H1 (cell line): ENCODE data around the gene GFRAL. TPM values are rescaled to one million over a fixed set of nuclear protein-coding genes. Genes with fewer than 3 reads are reported as not detected.

ENCODE experiments used
- CTCF ChIA-PET: fragments of 300-600 bp; sonication (Branson Sonifier 250); formaldehyde crosslinking; loops from one replicate; lab custom pipeline; 2021; ENCODE audit not compliant: partially characterized antibody; lab: Charles Lee
- POLR2A ChIA-PET: fragments of 300-600 bp; sonication (Branson Sonifier 250); formaldehyde crosslinking; loops from one replicate; lab custom pipeline; 2021; ENCODE audit warnings: inconsistent platforms; ENCODE audit not compliant: partially characterized antibody; lab: Charles Lee
- DNase-seq, 2 experiments: peaks; one replicate each; pipeline versions ENCODE4 v3.0.0 to v3.0.0-alpha.2; 2010 to 2022; ENCODE audit warnings: low spot score in 2 of 2, low read depth in 1 of 2, mixed read lengths in 1 of 2
- FAIRE-seq: peaks from 2 replicates; lab custom pipeline; 2011; peaks lifted over from hg19 to GRCh38; lab: Jason Lieb, UNC
- H2AFZ ChIP-seq: 2 replicates; pipeline ENCODE4 v1.8.1; 2012; ENCODE audit warnings: low read length, inconsistent platforms
- H2AK5ac ChIP-seq: 2 replicates; pipeline ENCODE4 v1.6.1; 2013; ENCODE audit warnings: low read depth, low read length
- H2BK120ac ChIP-seq: replicated peaks from 2 replicates; pipeline ENCODE3; 2013; ENCODE audit warnings: low read depth, low read length, inconsistent platforms
- H2BK12ac ChIP-seq: 2 replicates; pipeline ENCODE4 v1.6.1; 2013; ENCODE audit warnings: low read depth, low read length
- H2BK15ac ChIP-seq: 2 replicates; pipeline ENCODE4 v1.6.1; 2013; ENCODE audit warnings: low read length
- H2BK20ac ChIP-seq: 2 replicates; pipeline ENCODE4 v1.6.1; 2013; ENCODE audit warnings: low read length
- H2BK5ac ChIP-seq: 2 replicates; pipeline ENCODE4 v1.6.1; 2013; ENCODE audit warnings: low read depth, low read length
- H3K14ac ChIP-seq: 2 replicates; pipeline ENCODE4 v1.6.1; 2013; ENCODE audit warnings: inconsistent platforms; ENCODE audit not compliant: insufficient read length
- H3K18ac ChIP-seq: 2 replicates; pipeline ENCODE4 v1.6.1; 2013; ENCODE audit warnings: low read length; ENCODE audit errors: extremely low read depth
- H3K23ac ChIP-seq: 2 replicates; pipeline ENCODE4 v1.6.1; 2013; ENCODE audit warnings: inconsistent platforms; ENCODE audit not compliant: insufficient read length
- H3K23me2 ChIP-seq: 2 replicates; pipeline ENCODE4 v1.6.1; 2013; ENCODE audit warnings: low read depth, low read length
- H3K27ac ChIP-seq: 2 replicates; pipeline ENCODE4 v1.6.1; 2011; ENCODE audit warnings: low read depth, low read length, inconsistent platforms
- H3K27me3 ChIP-seq, 4 experiments: replicated peaks in 1 of 4; 1 replicate in 1 of 4; 2 replicates in 3 of 4; pipeline versions ENCODE4 v1.6.1 to v1.8.1; 2011 to 2013; ENCODE audit warnings: low read length in 3 of 4, mild to moderate bottlenecking in 3 of 4, inconsistent platforms in 2 of 4, mixed read lengths in 2 of 4, moderate library complexity in 1 of 4; ENCODE audit not compliant: control insufficient read depth in 3 of 4, insufficient read depth in 3 of 4; ENCODE audit errors: extremely low read depth in 1 of 4
- H3K36me3 ChIP-seq, 4 experiments: 2 replicates each; pipeline versions ENCODE4 v1.6.1 to v1.8.1; 2011 to 2013; ENCODE audit warnings: mild to moderate bottlenecking in 4 of 4, low read length in 3 of 4, moderate library complexity in 2 of 4, control low read depth in 1 of 4, inconsistent platforms in 1 of 4; ENCODE audit not compliant: insufficient read depth in 4 of 4, control insufficient read depth in 2 of 4
- H3K4ac ChIP-seq: replicated peaks from 2 replicates; pipeline ENCODE3; 2013; ENCODE audit warnings: low read length, low read depth, mixed read lengths, inconsistent platforms; ENCODE audit not compliant: insufficient read length
- H3K4me1 ChIP-seq, 4 experiments: replicated peaks in 1 of 4; 1 replicate in 1 of 4; 2 replicates in 3 of 4; pipeline versions ENCODE4 v1.6.1 to v1.8.1; 2011 to 2013; ENCODE audit warnings: low read length in 3 of 4, inconsistent platforms in 2 of 4, mixed read lengths in 1 of 4; ENCODE audit not compliant: insufficient read depth in 4 of 4, control insufficient read depth in 3 of 4
- H3K4me2 ChIP-seq, 2 experiments: 2 replicates each; pipeline versions ENCODE4 v1.6.1 to v1.8.1; 2011 to 2013; ENCODE audit warnings: low read depth in 2 of 2, low read length in 2 of 2, control low read depth in 1 of 2, inconsistent platforms in 1 of 2, mild to moderate bottlenecking in 1 of 2; ENCODE audit not compliant: insufficient read depth in 1 of 2
- H3K4me3 ChIP-seq, 4 experiments: fragments of 200-600, 300-600 bp in 1 of 4; sonication (generic), shearing (Covaris generic), sonication (Bioruptor Twin) in 1 of 4; 2 replicates each; pipeline versions ENCODE4 v1.5.1 to v1.8.1; 2011 to 2016; ENCODE audit warnings: low read length in 4 of 4, low read depth in 3 of 4, control low read depth in 2 of 4, inconsistent platforms in 2 of 4, mild to moderate bottlenecking in 2 of 4, mixed read lengths in 1 of 4, moderate library complexity in 1 of 4; ENCODE audit not compliant: insufficient read depth in 2 of 4; ENCODE audit errors: extremely low read depth in 1 of 4
- H3K56ac ChIP-seq: replicated peaks from 2 replicates; pipeline ENCODE3; 2013; ENCODE audit warnings: low read depth, mild to moderate bottlenecking, mixed read lengths, low read length, inconsistent platforms; ENCODE audit not compliant: insufficient read length
- H3K79me1 ChIP-seq: 2 replicates; pipeline ENCODE4 v1.6.1; 2013; ENCODE audit warnings: low read depth, low read length, control low read depth
- H3K79me2 ChIP-seq, 2 experiments: 2 replicates each; pipeline versions ENCODE4 v1.6.1 to v1.8.1; 2012 to 2013; ENCODE audit warnings: low read length in 2 of 2, mild to moderate bottlenecking in 2 of 2, inconsistent platforms in 1 of 2; ENCODE audit not compliant: insufficient read depth in 2 of 2, control insufficient read depth in 1 of 2
- H3K9ac ChIP-seq, 4 experiments: replicated peaks in 1 of 4; 1 replicate in 1 of 4; 2 replicates in 3 of 4; pipeline versions ENCODE4 v1.6.1 to v1.8.1; 2011 to 2013; ENCODE audit warnings: low read depth in 3 of 4, low read length in 3 of 4, control low read depth in 2 of 4, mild to moderate bottlenecking in 2 of 4, moderate library complexity in 2 of 4, inconsistent platforms in 1 of 4; ENCODE audit errors: extremely low read depth in 1 of 4
- H3K9me3 ChIP-seq, 2 experiments: 2 replicates each; pipeline versions ENCODE4 v1.6.1 to v1.8.1; 2012 to 2013; ENCODE audit warnings: mild to moderate bottlenecking in 2 of 2, moderate library complexity in 2 of 2, control low read depth in 1 of 2, inconsistent platforms in 1 of 2, low read depth in 1 of 2, low read length in 1 of 2, mixed read lengths in 1 of 2; ENCODE audit not compliant: insufficient read depth in 2 of 2
- H4K20me1 ChIP-seq, 2 experiments: replicated peaks in 1 of 2; 2 replicates each; pipeline versions ENCODE3 to v1.8.1; 2011 to 2013; ENCODE audit warnings: inconsistent platforms in 2 of 2, low read length in 2 of 2, mild to moderate bottlenecking in 1 of 2; ENCODE audit not compliant: insufficient read depth in 2 of 2, control insufficient read depth in 1 of 2
- H4K5ac ChIP-seq: 2 replicates; pipeline ENCODE4 v1.6.1; 2013; ENCODE audit warnings: low read length, low read depth, mixed read lengths, inconsistent platforms; ENCODE audit not compliant: insufficient read length
- H4K8ac ChIP-seq: 2 replicates; pipeline ENCODE4 v1.8.0; 2013; ENCODE audit warnings: mild to moderate bottlenecking, moderate library complexity, low read length, inconsistent platforms; ENCODE audit not compliant: insufficient read depth; ENCODE audit errors: extremely low read depth
- H4K91ac ChIP-seq: replicated peaks from 2 replicates; pipeline ENCODE3; 2013; ENCODE audit warnings: low read length, mixed read lengths, inconsistent platforms; ENCODE audit not compliant: insufficient read length
- CTBP2 ChIP-seq: IDR thresholded peaks from 2 replicates; pipeline ENCODE4 v1.7.0; 2011; ENCODE audit warnings: borderline replicate concordance, mild to moderate bottlenecking, moderate library complexity, mixed read lengths, low read length; ENCODE audit not compliant: insufficient read depth, insufficient read length
- EZH2 ChIP-seq: fragments of 200-600 bp; sonication (generic); IDR thresholded peaks from 2 replicates; pipeline ENCODE4 v1.7.1; 2012; ENCODE audit warnings: low read depth, mild to moderate bottlenecking, moderate library complexity, low read length, inconsistent platforms; ENCODE audit not compliant: severe bottlenecking
- NRF1 ChIP-seq: IDR thresholded peaks from 2 replicates; pipeline ENCODE4 v1.6.1; 2011; ENCODE audit warnings: mild to moderate bottlenecking, low read depth, low read length, improper control_type of control experiment
- RNF2 ChIP-seq: fragments of 200-900, 300-1000 bp; sonication (generic); IDR thresholded peaks from 2 replicates; pipeline ENCODE4 v1.7.1; 2016; ENCODE audit warnings: borderline replicate concordance, low read depth, mild to moderate bottlenecking, antibody characterized with exemption, low read length; ENCODE audit not compliant: poor library complexity, severe bottlenecking; ENCODE audit errors: missing control alignments
- SIX5 ChIP-seq: IDR thresholded peaks from 2 replicates; pipeline ENCODE4 v1.6.1; 2011; ENCODE audit warnings: mild to moderate bottlenecking, low read depth, low read length
- WGBS, 2 experiments: shearing (Covaris generic) in 1 of 2; methylation state at CpG; one replicate each; pipeline versions ENCODE4 v1.1.6 to v1.1.7; 2013 to 2015; ENCODE audit warnings: low lambda C conversion rate in 2 of 2, mixed read lengths in 2 of 2, inconsistent platforms in 1 of 2, low coverage in 1 of 2, missing lambda C conversion rate in 1 of 2; ENCODE audit not compliant: insufficient replicate concordance in 2 of 2, insufficient coverage in 1 of 2, insufficient read length in 1 of 2; ENCODE audit errors: extremely low coverage in 1 of 2, missing lambda C conversion rate in 1 of 2; 5-methylcytosine and 5-hydroxymethylcytosine counted together
- polyA plus RNA-seq, 7 experiments: library from polyadenylated mRNA; depleted of rRNA in 3 of 7; stranded (reverse) in 5 of 7; unstranded in 2 of 7; fragments of >200 nt in 5 of 7; fragments of 200-250 nt in 2 of 7; gene quantifications; 1 replicate in 5 of 7; 2 replicates in 1 of 7; 4 replicates in 1 of 7; pipeline versions ENCODE4 v1.2.1 to v1.2.3, GENCODE V29; 2011 to 2013; ENCODE audit warnings: missing spikeins in 2 of 7, mixed read lengths in 2 of 7
- total RNA-seq: library from RNA; stranded (reverse); fragmentation: NEBNext Ultra II Directional; extraction: Animal tissue kit (Norgen Biotek cat#: 25700); gene quantifications from 2 replicates; pipeline ENCODE4 v1.2.1, GENCODE V29; 2021
- TF ChIP-seq, protein P1 (sequence below): IDR thresholded peaks from 2 replicates; pipeline ENCODE4 v1.6.1; 2011; ENCODE audit warnings: low read depth, mild to moderate bottlenecking, low read length; ENCODE audit not compliant: insufficient read depth

GFRAL gene
- total and polyA plus RNA-seq, 2 of the 8 experiments (the other 6 are each of a cell fraction or from before 2014, with no cell fraction given), result not detected

DNA sequence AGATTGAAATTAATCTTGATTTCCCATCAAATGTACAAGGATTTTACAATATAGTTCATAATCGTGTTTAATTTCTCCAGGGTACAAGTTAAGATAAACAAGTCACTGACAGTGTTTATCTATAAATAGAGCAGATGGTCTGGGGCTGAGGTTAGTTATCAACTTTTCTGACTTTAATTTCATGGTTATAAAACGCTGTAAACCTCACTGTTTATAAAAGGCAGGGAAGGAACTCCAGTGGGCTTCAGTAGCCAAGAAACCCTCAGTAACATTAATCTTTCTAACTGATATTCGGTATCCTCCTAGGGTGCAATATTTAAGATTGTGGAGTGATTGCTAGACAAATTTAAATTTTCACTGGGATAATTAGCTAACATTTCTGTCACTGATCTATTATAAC, 68.6 kb downstream of the GFRAL start:
- Histone ChIP-seq H3K18ac (no peak overlapping the region), H2BK15ac (no peak overlapping the region), H2AFZ (no peak overlapping the region), H2AK5ac (no peak overlapping the region), H4K5ac (no peak overlapping the region), H3K9me3 (no peaks in the 10 kb centered on the region), H3K56ac (no peak overlapping the region), H3K4me2 (no peak overlapping the region), H3K4me1 (no peaks in the 10 kb centered on the region), H3K4me3 (no peak overlapping the region), H2BK12ac (no peak overlapping the region), H3K23me2 (no peaks in the 10 kb centered on the region), H3K79me1 (no peaks in the 10 kb centered on the region), H3K27ac (no peak overlapping the region), H3K23ac (no peak overlapping the region), H4K20me1 (no peaks in the 10 kb centered on the region), H4K91ac (no peak overlapping the region), H3K9ac (no peak overlapping the region), H3K36me3 (no peaks in the 10 kb centered on the region), H3K14ac (no peak overlapping the region), H2BK5ac (no peak overlapping the region), H3K27me3 (no peaks in the 10 kb centered on the region), H4K8ac (no peak overlapping the region), H2BK20ac (no peak overlapping the region)
- no peak for FAIRE-seq
- CTCF ChIA-PET, result no interaction called here
- POLR2A ChIA-PET, result no interaction called here
- 66% methylated on average over 3 of the region's 3 CpGs; no CpG with 5 or more reads in 1 of the 2 experiments for WGBS, 2 experiments
- no peak for DNase-seq
- no peak for TF ChIP-seq SIX5
- no peak for TF ChIP-seq EZH2
- no peak for TF ChIP-seq CTBP2
- no peak for TF ChIP-seq RNF2
- TF ChIP-seq, protein P1, sequence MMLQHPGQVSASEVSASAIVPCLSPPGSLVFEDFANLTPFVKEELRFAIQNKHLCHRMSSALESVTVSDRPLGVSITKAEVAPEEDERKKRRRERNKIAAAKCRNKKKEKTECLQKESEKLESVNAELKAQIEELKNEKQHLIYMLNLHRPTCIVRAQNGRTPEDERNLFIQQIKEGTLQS, result no peak
- no peak for TF ChIP-seq NRF1
- TF ChIP-seq, all 59 proteins: peak for 0
- Histone ChIP-seq H3K4ac (no peak overlapping the region), H2BK120ac (no peak overlapping the region), H3K79me2 (no peaks in the 10 kb centered on the region)
